Endodermal cell (in vitro differentiated cells): Measurements from ENCODE around the gene TMTC3. TPM values are rescaled to one million over a fixed set of nuclear protein-coding genes. Genes with fewer than 3 reads are reported as not detected.

Source experiments
- DNase-seq: peaks from one replicate; pipeline ENCODE4 v3.0.0-alpha.2; 2017
- H3K27ac ChIP-seq: 2 replicates; pipeline ENCODE4 v1.5.1; 2013; ENCODE audit warnings: mild to moderate bottlenecking, low read depth, low read length, moderate library complexity
- H3K27me3 ChIP-seq: 2 replicates; pipeline ENCODE4 v1.6.1; 2013; ENCODE audit warnings: mild to moderate bottlenecking, low read length, moderate library complexity; ENCODE audit not compliant: insufficient read depth, control insufficient read depth, poor library complexity, severe bottlenecking
- H3K36me3 ChIP-seq: 2 replicates; pipeline ENCODE4 v1.7.0; 2013; ENCODE audit warnings: mild to moderate bottlenecking, low read length, moderate library complexity; ENCODE audit not compliant: control insufficient read depth, insufficient read depth
- H3K4me1 ChIP-seq: one replicate; pipeline ENCODE4 v1.7.0; 2013; ENCODE audit warnings: low read length; ENCODE audit not compliant: control insufficient read depth, insufficient read depth
- H3K4me3 ChIP-seq: 2 replicates; pipeline ENCODE4 v1.5.1; 2013; ENCODE audit warnings: mild to moderate bottlenecking, low read length, moderate library complexity
- H3K9ac ChIP-seq: 2 replicates; pipeline ENCODE4 v1.6.1; 2013; ENCODE audit warnings: mild to moderate bottlenecking, low read length, moderate library complexity; ENCODE audit not compliant: poor library complexity, severe bottlenecking; ENCODE audit errors: extremely low read depth
- H3K9me3 ChIP-seq: 2 replicates; pipeline ENCODE4 v1.6.1; 2013; ENCODE audit warnings: mild to moderate bottlenecking, low read length, moderate library complexity; ENCODE audit not compliant: control insufficient read depth
- H3K27ac Mint-ChIP-seq: 2 replicates; pipeline ENCODE4 v1.8.0; 2020; ENCODE audit warnings: mixed read lengths
- H3K27me3 Mint-ChIP-seq: 2 replicates; pipeline ENCODE4 v1.8.0; 2021; ENCODE audit warnings: mild to moderate bottlenecking, mixed read lengths; ENCODE audit not compliant: insufficient read depth
- H3K36me3 Mint-ChIP-seq: 2 replicates; pipeline ENCODE4 v1.8.0; 2020; ENCODE audit warnings: low read depth, mixed read lengths
- H3K4me1 Mint-ChIP-seq: 2 replicates; pipeline ENCODE4 v1.8.0; 2020; ENCODE audit warnings: mixed read lengths
- H3K4me3 Mint-ChIP-seq: 2 replicates; pipeline ENCODE4 v1.8.0; 2020; ENCODE audit warnings: mild to moderate bottlenecking, moderate library complexity, mixed read lengths
- H3K9me3 Mint-ChIP-seq: 2 replicates; pipeline ENCODE4 v1.8.0; 2020; ENCODE audit warnings: mild to moderate bottlenecking, mixed read lengths
- WGBS, 2 experiments: methylation state at CpG; one replicate each; pipeline versions ENCODE4 v1.1.5 to v1.1.7; 2013; ENCODE audit warnings: missing lambda C conversion rate in 2 of 2, mixed read lengths in 1 of 2; ENCODE audit not compliant: insufficient coverage in 1 of 2, insufficient read length in 1 of 2; 5-methylcytosine and 5-hydroxymethylcytosine counted together
- total RNA-seq, 2 donors: library from RNA; stranded (reverse); fragmentation: NEBNext Ultra II Directional in 1 of 2; extraction: Animal tissue kit (Norgen Biotek cat#: 25700) in 1 of 2; gene quantifications; 2 replicates in 1 of 2; 3 replicates in 1 of 2; pipeline ENCODE4 v1.2.1, GENCODE V29; 2021
- TF ChIP-seq, protein P1 (sequence below): fragments of 200-600 bp; sonication (generic); conservative IDR thresholded peaks from 2 replicates; pipeline ENCODE4 v1.5.0; 2021; ENCODE audit warnings: antibody characterized with exemption, mild to moderate bottlenecking

TMTC3 gene
- total RNA-seq, 2 donors from 2014 or later = 49.8 to 52.9 TPM

DNA sequence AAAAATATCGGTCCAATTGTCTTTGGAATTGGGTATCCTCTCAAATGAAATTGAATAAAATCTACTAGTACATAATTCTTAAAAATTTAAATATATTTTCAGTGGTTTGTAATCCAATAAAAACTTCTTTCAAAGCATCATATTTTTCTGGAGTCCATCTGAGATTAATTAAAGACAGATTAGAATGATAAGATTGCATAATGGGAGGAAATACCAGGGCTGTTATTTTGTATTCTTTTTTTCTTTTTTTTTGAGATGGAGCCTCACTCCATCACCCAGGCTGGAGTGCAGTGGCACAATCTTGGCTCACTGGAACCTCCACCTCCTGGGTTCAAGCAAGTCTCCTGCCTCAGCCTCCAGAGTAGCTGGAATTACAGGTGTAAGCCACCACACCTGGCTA, 103.8 kb downstream of the TMTC3 start:
- Histone ChIP-seq H3K36me3 (no peaks in the 10 kb centered on the region), H3K9me3 (no peaks in the 10 kb centered on the region), H3K4me1 (no peaks in the 10 kb centered on the region), H3K9ac (no peak overlapping the region), H3K27me3 (no peaks in the 10 kb centered on the region), H3K27ac (no peak overlapping the region), H3K4me3 (no peak overlapping the region)
- Mint-ChIP-seq H3K36me3 (no peaks in the 10 kb centered on the region), H3K9me3 (no peaks in the 10 kb centered on the region), H3K27ac (no peak overlapping the region), H3K4me1 (no peaks in the 10 kb centered on the region), H3K27me3 (no peaks in the 10 kb centered on the region), H3K4me3 (no peak overlapping the region)
- 100% methylated on average over 1 of the region's 1 CpG; no CpG with 5 or more reads in 1 of the 2 experiments for WGBS, 2 experiments
- TF ChIP-seq, protein P1, sequence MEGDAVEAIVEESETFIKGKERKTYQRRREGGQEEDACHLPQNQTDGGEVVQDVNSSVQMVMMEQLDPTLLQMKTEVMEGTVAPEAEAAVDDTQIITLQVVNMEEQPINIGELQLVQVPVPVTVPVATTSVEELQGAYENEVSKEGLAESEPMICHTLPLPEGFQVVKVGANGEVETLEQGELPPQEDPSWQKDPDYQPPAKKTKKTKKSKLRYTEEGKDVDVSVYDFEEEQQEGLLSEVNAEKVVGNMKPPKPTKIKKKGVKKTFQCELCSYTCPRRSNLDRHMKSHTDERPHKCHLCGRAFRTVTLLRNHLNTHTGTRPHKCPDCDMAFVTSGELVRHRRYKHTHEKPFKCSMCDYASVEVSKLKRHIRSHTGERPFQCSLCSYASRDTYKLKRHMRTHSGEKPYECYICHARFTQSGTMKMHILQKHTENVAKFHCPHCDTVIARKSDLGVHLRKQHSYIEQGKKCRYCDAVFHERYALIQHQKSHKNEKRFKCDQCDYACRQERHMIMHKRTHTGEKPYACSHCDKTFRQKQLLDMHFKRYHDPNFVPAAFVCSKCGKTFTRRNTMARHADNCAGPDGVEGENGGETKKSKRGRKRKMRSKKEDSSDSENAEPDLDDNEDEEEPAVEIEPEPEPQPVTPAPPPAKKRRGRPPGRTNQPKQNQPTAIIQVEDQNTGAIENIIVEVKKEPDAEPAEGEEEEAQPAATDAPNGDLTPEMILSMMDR = no peak
- DNase-seq = no peak

DNA sequence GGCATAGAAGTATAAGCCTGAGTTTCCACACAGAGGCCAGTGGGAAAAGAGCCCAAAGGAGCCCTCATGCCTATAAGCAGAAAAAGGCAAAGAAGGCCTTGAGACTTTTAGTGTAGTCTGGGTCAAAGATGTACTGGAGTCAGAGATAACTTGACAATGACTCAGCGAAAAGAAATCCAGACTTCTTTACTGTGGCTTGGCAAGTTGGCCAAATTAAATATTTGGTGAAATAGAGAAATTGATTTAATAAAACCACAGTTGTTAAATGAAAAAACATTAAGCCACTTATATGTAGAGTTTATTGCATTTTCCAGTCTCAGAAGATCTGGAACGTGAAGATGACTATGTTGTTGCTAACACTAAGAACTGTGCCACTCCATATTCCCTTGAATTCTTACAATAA, 105.1 kb downstream of the TMTC3 start:
- no peak overlapping the region for H3K4me3 Mint-ChIP-seq
- no peak overlapping the region for H3K9ac ChIP-seq
- H3K4me3 ChIP-seq = no peak overlapping the region
- H3K27ac ChIP-seq = no peak overlapping the region
- H3K4me1 ChIP-seq = no peaks in the 10 kb centered on the region
- no peak for DNase-seq
- H3K9me3 Mint-ChIP-seq = no peaks in the 10 kb centered on the region
- H3K36me3 ChIP-seq = no peaks in the 10 kb centered on the region
- H3K27ac Mint-ChIP-seq = peak overlapping the region; percentile 52
- TF ChIP-seq, protein P1 = no peak
- no peaks in the 10 kb centered on the region for H3K9me3 ChIP-seq
- 97 to 100% methylated on average over 2 of the region's 2 CpGs for WGBS, 2 experiments
- no peaks in the 10 kb centered on the region for H3K27me3 Mint-ChIP-seq
- H3K36me3 Mint-ChIP-seq = no peaks in the 10 kb centered on the region
- H3K27me3 ChIP-seq = no peaks in the 10 kb centered on the region
- no peaks in the 10 kb centered on the region for H3K4me1 Mint-ChIP-seq

DNA sequence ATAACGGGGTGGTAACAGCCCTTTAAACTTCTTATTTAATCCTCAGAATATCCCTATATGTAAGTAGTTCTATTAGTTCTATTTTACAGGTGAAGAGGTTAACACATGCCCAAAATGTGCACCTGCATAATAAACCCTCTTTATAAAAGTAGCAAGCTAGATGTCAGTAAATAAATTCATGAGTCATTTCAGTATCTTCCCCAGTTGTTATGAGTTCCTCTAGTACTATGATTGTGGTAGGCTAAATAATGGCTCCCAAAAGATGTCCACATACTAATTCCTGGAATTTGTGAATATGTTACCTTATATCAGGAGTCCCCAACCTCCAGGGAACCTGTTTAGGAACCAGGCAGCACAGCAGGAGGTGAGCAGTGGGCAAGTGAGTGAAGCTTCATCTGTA, 106.5 kb downstream of the TMTC3 start:
- DNase-seq = no peak
- TF ChIP-seq, protein P1 = no peak
- H3K9me3 ChIP-seq = no peaks in the 10 kb centered on the region
- no peak overlapping the region for H3K4me3 Mint-ChIP-seq
- no peak overlapping the region for H3K9ac ChIP-seq
- peak overlapping the region; percentile 25 for H3K27ac Mint-ChIP-seq
- no peaks in the 10 kb centered on the region for H3K27me3 Mint-ChIP-seq
- WGBS, 2 experiments = no CpG with 5 or more reads among the region's 1 CpG
- H3K4me3 ChIP-seq = no peak overlapping the region
- no peaks in the 10 kb centered on the region for H3K9me3 Mint-ChIP-seq
- H3K27me3 ChIP-seq = no peaks in the 10 kb centered on the region
- H3K4me1 ChIP-seq = no peaks in the 10 kb centered on the region
- no peaks in the 10 kb centered on the region for H3K4me1 Mint-ChIP-seq
- no peaks in the 10 kb centered on the region for H3K36me3 Mint-ChIP-seq
- no peak overlapping the region for H3K27ac ChIP-seq
- no peaks in the 10 kb centered on the region for H3K36me3 ChIP-seq

Other genes starting within 250 kb of the TMTC3 start
- gene C12orf50, start 112.9 kb upstream of the TMTC3 start, total RNA-seq = under 1 TPM in 1 of 2 donors, not detected in 1; 0.09 TPM
- gene CEP290, start 219 bp upstream of the TMTC3 start, total RNA-seq = 10 to 100 TPM; 19.1 to 34.8 TPM